Left ventricle myocardium superior (tissue), 1 donor: Measurements from ENCODE around the gene CHD5. TPM values are rescaled to one million over a fixed set of nuclear protein-coding genes. Genes with fewer than 3 reads are reported as not detected.

Source experiments
- ATAC-seq: fragments of 200-7000 bp; cut with Tn5 transposase; one replicate; pipeline ENCODE4 v1.9.1; 2020; ENCODE audit warnings: mild to moderate bottlenecking, moderate library complexity
- DNase-seq: peaks from one replicate; pipeline ENCODE4 v3.0.0-alpha.2; 2020
- intact Hi-C: fragments of 100-400 bp; cut with micrococcal nuclease; formaldehyde crosslinking; loops from one replicate; pipeline ENCODE4 v1.11.0; 2022
- total RNA-seq: library from RNA; stranded (reverse); fragmentation: NEBNext Ultra II Directional; extraction: Animal tissue kit (Norgen Biotek cat#: 25700); gene quantifications from one replicate; pipeline ENCODE4 v1.2.1, GENCODE V29; 2021
- donor health status: DM: no; HTN: yes; CAD: no; lungs with severe emphysema.

The CHD5 gene
- total RNA-seq, 1 donor from 2014 or later, result 0.12 TPM

GRCh38 chr1:6205849-6206519 is 25.9 kb upstream of the CHD5 start, which contains the start of gene RNF207:
RNF207 (plus strand) TSS chr1:6206119; CDS start chr1:6206536, 417 bp downstream.
- intact Hi-C loops, result no loop called here
- peak; percentile 72 for ATAC-seq
- peak; percentile 84 for DNase-seq

- ATAC-seq, result no peak
- intact Hi-C loops, result no loop called here
- DNase-seq, result no peak
These were observed 22.1 kb upstream of the CHD5 start for GRCh38 chr1:6202256-6202655.

GRCh38 chr1:6200188-6200809 is 20.2 kb upstream of the CHD5 start:
- intact Hi-C loops, result no loop called here
- no peak for DNase-seq
- ATAC-seq, result no peak

GRCh38 chr1:6199298-6200187 is 19.4 kb upstream of the CHD5 start, which contains the start of gene RPL22:
RPL22 (minus strand) TSS chr1:6199595; CDS start chr1:6199573, 22 bp downstream.
- peak; percentile 99 for DNase-seq
- intact Hi-C loops, result no loop called here
- peak; percentile 97 for ATAC-seq

- ATAC-seq (peak; percentile 3), DNase-seq (no peak)
- intact Hi-C loops, result no loop called here
These were observed 18.7 kb upstream of the CHD5 start for GRCh38 chr1:6198646-6199297.

- DNase-seq, result no peak
- intact Hi-C loops, result no loop called here
- ATAC-seq, result no peak
These were observed 17.8 kb upstream of the CHD5 start for GRCh38 chr1:6197746-6198427.

GRCh38 chr1:6191968-6192367 is 11.8 kb upstream of the CHD5 start:
- ATAC-seq (no peak), DNase-seq (no peak)
- intact Hi-C loops, result no loop called here

- no peak for DNase-seq
- intact Hi-C loops, result no loop called here
- no peak for ATAC-seq
These were observed 8.3 kb upstream of the CHD5 start for GRCh38 chr1:6188466-6188865.

- ATAC-seq (peak; percentile 16), DNase-seq (no peak)
- intact Hi-C loops, result no loop called here
These were observed 5.7 kb upstream of the CHD5 start for GRCh38 chr1:6185635-6186382.

GRCh38 chr1:6185151-6185550 is 5.0 kb upstream of the CHD5 start:
- DNase-seq, result no peak
- intact Hi-C loops, result no loop called here
- ATAC-seq, result no peak

GRCh38 chr1:6184083-6184783 is 4.1 kb upstream of the CHD5 start:
- intact Hi-C loops, result no loop called here
- no peak for ATAC-seq
- no peak for DNase-seq

- intact Hi-C loops, result no loop called here
- ATAC-seq, result no peak
These were observed 3.4 kb upstream of the CHD5 start for GRCh38 chr1:6183520-6183989.

GRCh38 chr1:6181347-6181770 is 1.2 kb upstream of the CHD5 start:
- ATAC-seq (peak; percentile 26), DNase-seq (no peak)
- intact Hi-C loops, result no loop called here

More at GRCh38 chr1:6183520-6183989, 3.4 kb upstream of the CHD5 start:
- no peak for DNase-seq

- DNase-seq (no peak), ATAC-seq (no peak)
- intact Hi-C loops, result no loop called here
These were observed 688 bp upstream of the CHD5 start for GRCh38 chr1:6180707-6181311.

GRCh38 chr1:6179564-6180175 is 451 bp downstream of the CHD5 start:
- DNase-seq, result no peak
- intact Hi-C loops, result no loop called here
- ATAC-seq, result no peak

- peak; percentile 15 for ATAC-seq
- intact Hi-C loops, result no loop called here
- DNase-seq, result no peak
These were observed 1.2 kb downstream of the CHD5 start for GRCh38 chr1:6178751-6179563.
